Middle frontal gyrus (tissue), 1 donor: ENCODE results near the gene TSPAN1.

Experiments used
- DNase-seq: peaks from one replicate; pipeline ENCODE4 v3.0.0-alpha.2; 2015; ENCODE audit warnings: low spot score; ENCODE audit errors: extremely low spot score

TSPAN1 gene

DNA sequence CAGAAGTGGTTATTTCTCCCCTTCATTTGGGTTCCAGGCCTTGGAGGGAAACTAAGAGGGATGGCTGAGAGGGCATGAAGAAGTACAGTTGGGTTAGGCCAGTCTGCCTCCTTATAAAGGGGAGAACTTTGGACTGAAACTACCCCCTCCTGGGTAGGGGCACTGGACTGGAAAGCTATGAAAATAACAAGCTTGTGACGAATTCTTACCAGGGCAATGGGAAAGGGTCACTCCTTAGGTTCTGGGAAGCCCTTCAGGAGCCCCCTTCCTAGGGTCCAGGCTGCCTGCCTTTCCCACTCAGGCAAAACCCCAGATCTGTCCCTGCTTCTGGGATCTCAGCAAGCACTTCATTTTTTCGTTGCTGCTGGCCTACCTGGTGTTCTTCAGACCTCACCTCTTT lies 11.2 kb downstream of the TSPAN1 start:
- no peak for DNase-seq

DNA sequence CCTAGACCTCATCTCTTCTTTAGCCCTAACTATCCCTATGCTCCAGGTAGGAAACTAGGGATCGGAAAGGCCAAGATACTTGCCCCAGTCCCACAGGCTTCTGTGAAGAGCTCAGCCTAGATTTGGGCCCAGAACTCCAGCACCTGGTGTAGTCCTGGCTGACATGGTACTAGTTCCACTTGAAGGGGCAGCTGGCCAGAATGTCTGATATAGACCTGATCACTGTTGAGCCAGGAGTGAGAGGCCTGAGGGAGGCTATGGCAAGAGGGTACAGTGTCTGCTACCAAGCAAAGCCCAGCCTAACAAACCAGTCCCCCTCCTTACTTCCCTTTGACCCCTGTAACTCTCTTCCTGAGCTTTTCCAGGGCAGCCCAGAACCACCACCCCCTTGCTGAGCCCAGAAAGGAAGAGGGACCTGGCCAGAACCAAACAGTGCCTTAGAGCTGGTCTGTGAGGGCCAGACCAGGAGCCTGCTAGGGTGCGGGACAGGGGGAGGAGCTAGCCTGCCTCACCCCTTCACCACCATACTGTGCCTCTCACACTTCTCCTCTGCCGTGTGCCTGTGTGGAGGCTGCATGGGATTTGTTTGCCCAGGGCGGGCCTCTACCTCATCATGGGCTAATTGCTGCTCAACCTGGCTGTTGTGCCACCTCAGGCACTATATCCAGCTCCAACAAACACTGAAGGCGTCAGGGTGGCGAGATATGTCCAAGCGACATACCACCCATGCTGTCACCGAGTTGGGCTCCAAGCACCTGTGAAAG lies 12.4 kb downstream of the TSPAN1 start:
- DNase-seq: no peak

DNA sequence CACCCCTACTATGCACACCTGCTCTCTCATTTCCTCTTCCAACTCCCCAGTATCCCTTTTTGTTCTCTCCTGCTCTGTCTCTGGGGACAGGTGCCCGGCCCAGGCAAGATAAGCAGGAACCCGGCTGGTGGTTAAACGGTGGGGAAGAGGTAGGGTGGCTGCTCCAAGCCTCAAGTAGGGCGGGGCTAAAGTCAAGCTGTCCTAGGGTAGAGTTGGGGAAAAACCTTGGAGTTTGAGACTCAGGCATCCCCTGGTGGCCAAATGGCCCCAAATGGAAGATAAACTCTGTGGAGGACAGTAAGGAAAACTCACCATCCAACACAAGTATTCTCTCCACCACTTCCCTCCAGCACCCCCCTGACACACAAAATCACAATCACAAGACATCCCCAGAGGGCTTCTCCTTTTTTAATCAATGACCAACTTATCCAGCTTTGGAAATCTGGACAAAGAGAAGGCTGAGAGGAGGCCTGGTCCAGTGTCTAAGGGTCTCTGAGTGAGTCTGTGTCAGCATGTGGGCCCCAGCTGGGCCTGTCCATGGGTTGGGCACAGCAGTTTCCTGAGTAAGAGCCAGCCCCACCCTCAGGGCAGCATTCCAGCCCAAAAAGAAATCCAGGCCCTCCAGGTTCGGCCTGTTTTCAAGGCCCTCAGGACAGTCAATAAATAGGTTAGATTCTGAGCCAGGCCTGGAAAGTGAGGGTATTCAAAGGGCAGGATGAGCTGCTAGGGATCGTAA lies 13.6 kb downstream of the TSPAN1 start:
- no peak for DNase-seq

DNA sequence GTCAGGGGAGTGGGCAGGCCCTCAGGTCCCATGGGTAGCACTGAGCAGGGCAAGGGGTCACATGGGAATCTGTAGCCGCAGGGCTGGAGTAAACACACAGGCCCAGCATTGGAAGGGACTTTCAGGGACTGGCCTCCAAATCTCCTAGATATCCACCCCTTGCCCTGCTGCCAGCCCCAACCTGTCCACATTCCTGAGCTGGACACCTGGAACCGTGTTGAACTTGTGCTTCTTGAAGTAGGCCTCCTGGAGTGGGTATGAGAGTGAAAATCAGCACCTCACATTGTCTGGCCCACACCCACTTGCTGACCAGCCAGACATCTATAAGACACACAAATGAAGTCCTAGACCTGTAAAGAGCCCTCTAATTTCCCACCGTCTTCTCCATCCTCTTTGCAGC lies 15.7 kb downstream of the TSPAN1 start:
- no peak for DNase-seq

DNA sequence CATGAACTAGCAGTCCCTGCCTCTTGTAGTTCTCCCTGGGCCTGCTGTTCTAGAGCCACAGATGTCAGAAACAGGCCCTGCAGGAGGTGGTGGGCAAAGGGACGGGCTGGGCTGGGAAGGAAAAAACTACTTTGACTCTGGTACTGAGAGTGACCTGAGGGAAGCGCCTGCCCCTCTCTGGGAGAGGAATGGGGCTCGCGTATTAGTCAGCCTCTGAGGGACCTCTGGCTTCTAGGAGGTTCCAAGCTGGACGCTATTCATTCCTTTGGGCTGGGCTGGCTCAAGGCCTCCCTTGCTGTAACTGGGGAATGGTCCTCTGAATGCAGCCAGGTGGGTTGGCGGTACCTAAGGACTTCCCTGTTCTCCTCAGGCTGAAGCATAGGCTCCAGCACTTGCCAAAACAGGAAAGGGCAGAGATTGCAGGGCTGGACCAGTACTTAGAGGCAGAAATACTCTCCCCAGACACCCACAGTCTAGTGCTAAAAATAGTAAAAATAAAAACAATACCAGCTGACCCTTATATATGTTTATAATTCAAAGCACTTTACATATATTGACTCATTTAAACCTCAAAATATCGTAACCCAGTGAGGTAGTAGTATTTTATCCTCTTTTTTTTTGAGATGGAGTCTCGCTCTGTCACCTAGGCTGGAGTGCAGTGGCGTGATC lies 16.3 kb downstream of the TSPAN1 start:
- DNase-seq: no peak

DNA sequence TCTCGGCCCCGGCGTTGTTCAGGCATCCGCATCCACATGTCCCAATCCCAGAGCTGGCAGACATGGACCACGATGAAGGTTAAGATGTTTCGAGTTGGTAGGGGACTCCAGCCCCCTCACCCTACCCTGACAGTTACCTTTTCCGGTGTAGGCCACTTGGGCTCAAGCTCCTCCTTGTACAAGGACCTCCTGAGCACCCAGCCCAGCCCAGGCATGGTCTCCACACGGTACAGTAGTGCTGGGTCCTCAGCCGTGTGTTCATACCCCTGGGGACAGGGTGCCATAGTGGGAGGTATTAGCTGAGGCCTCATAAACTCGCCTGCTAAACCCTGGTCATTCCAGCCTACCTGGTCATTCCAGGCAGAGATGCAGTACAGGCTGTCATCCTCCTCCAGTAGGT lies 17.3 kb downstream of the TSPAN1 start:
- DNase-seq: no peak

DNA sequence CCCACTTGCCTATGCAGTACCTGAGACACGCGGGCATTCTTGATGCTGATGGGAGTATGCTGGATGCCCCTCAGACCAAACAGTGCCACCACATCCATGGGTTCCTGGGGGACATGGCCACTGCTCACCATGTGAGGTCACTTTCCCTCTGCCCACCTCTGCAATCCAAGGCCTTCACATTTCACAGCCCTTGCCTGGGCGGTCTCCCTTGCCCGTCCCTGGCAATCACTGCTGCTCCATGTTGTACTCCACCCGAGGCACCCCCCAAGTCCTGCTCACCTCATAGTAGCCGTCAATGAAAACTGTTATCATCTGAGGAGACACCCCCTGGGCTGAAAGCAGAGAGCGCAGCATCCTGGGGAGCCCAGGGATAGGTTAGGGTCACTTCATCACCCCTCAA lies 18.4 kb downstream of the TSPAN1 start:
- DNase-seq: no peak

DNA sequence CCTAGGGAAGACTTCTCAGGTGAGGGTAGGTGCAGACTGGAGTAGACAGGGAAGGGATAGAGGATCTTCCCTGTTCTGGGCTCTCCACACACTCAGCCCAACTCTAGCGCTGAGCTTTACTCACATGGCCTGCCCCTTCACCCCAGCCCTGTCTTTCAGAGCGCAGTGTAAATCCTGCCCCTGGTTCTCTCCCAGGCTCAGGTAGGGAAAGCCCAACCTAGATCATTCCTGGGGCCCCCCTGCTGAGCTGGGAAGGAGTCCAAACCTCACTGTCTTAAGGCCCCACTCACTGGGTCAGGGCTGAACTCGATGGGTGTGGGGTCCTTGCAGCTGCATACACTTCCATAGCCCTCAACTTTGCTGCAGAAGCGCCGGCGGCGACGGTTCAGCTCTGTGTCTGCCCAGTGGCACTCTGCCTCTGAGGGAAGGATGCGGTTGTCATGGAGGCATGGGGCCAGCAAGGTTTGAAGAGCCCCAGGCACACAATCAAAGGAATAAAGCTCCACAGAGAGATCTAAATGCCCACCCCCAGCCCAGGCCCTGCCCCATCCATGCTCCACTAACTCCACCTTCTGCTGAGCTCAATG lies 19.2 kb downstream of the TSPAN1 start:
- DNase-seq: no peak

DNA sequence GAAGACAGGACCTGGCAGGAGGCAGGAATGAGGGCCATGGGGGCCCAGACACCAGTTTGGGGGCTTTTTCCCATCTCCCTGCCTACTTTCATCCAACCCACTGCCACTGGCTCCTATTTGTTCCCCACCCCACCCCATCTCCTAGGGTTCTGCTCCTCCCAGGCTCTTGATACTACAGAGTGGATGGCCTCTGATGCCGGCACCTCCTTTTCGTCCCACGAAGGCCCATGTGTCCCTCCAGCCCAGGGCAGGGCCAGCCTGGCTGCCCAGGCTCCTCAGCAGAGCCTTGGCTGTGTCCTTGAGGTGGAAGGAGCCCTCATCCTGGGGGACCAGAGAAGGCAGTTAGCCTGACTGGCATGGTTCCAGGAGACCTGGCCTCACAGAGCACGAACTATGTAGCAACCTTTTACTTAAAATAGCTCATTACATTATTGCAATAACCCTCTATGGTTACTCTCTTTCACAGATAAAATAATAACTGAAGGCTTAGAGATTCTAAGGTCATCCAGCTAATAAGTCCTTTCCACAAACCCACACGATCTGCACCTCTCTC lies 19.8 kb downstream of the TSPAN1 start:
- no peak for DNase-seq

DNA sequence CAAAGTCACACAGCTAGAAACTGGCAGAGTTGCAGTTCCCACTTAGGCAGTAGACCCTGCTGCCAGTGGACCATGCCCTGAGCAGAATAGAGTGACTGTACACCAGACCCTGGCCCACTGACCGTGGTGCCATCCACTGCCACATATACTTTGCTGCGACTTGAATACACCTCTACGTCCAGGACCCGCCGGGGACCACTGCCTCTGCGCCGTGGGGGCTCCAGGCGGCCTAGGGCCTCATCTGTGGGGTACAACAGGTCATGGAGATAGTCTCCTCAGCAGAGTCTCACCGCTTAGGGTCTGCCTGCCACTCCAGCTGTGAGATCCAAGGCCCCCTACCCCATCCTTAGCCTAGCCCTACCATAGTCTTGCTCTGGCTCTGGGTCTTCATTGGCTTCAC lies 21.7 kb downstream of the TSPAN1 start:
- no peak for DNase-seq

DNA sequence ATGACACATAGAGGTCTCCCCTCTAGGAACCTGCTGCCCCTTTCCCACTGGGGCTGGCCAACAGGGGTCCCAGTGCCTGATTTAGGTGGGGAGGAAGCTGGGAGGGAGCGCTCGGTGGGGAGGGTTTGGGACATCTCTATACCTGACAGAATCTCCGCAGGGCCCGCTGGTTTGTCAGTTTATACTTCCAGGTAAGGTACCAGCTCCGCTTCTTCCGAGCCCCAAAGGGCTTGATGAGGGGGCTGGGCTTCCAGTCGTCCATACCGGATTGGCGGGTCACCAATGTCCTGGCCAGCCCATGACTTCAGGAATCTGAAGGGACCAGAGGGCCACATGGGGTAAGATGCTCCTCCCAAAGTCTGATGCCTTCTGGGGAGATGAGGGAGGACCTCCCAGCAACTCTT lies 22.7 kb downstream of the TSPAN1 start:
- DNase-seq: no peak

DNA sequence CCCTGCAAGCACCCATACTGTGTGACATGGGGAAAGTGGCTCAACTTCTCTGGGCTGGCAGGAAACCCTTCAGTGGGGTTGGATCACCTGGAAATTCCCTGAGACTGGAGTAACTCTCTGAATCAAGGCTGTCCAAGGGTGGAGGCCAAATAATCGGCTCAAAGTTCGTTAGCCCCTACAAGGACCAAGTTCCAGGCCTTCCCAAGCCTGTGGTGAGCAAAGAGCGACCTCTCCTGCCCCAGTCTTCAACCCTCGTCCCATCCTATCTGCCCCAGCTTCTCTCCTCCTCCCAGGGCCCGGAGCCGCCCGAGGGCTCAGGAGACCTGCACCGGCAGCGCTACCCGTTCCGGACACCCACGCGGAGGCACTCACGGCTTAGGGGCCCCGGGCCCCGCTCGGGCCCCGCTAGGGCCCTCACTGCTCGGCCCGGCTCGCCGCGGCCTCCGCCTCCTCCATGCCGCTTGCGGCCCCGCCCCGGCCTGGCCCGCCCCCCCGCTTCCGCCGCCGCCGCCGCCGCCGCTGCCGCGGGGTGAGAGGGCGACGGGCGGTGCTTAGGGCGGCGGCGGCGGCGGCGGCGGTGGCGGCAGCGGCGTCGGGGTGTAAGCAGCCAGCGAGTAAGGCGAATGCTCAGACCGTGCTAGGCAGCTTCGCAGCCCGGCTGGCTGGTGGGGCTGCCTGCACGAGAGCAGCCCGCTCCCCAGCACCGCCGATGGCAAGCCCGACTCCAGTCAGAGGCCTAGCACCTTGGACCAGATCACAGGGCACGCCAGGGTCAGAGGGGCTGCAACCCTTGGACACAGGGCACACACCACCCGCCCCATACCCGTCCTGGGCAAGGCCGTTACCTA lies 23.3 kb downstream of the TSPAN1 start, which contains the start of gene POMGNT1:
TSS of gene POMGNT1 (minus strand) at position 471 of the 848 bp plus-strand sequence. CDS start 613 bp downstream, outside the sequence.
- DNase-seq: peak; percentile 36

DNA sequence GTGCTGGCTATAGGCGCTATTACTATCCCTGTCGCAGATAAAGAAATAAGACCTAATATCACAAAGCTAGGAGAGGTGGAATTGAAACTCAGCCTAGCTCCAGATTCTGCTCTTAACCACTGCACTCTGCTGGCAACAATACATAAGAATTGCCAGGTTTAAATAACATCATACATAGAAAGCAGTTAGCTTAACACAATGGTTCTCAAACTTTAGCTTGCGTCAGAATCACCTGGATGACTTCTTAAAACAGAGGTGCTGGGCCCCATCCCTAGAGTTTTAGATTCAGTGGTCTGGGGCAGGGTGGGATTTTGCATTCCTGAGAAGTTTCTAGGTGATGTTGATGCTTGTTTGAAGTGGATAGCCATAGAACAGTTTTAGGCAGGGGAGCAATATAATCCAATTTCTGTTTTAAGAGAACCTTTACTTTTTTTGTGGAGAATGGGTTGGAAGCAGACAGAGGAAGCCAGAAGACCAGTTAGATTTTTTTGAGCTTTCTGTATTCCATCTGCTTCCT lies 24.4 kb downstream of the TSPAN1 start:
- DNase-seq: no peak

DNA sequence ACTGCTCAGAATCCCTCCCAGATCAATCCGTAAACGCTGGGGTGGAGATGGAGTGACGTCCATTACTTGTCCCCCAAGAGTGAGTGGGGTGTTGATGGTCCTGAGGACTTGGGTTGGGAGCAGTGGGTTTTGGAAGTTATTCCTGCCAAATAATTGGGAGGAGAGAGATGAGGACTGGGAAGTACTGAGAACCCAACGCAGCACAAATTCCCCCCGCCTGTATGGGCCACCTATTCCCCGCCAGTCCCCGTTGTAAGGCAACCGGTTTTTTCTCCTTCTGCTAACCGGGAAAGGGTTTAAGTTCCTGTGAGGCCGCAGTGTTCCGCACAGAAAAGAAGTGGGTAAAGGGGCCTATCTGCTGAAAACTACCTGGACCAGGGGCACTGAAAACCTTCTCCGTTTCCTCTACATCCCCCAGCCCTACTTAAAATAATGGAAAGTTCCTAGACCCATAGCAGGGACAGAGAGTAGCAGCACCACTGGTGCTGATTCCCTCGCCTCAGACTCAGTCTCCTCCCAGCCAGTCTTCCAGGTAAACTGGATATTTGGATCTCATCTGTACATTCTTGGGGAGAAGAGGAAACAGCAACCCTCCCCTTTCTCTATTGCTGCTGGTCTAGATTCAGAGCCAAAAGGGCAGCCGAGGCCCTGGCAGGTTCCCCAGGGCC lies 29.0 kb downstream of the TSPAN1 start:
- DNase-seq: no peak

DNA sequence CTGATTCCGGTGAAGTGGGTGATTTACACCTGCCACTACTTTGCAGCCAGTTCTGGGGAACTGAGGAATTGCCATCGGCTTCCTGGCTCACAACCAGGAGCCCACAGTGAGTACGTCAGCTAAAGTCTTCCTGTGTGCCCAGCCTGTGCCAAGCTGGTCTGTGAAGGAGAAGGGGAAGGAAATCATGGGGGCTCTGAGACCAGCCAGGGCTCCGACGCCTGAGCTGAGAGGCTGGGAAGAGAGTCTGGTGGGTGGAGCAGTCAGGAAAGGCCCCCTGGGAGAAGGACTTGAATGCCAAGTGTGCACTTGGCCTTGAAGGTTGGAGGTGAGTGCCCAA lies 29.5 kb downstream of the TSPAN1 start:
- no peak for DNase-seq

DNA sequence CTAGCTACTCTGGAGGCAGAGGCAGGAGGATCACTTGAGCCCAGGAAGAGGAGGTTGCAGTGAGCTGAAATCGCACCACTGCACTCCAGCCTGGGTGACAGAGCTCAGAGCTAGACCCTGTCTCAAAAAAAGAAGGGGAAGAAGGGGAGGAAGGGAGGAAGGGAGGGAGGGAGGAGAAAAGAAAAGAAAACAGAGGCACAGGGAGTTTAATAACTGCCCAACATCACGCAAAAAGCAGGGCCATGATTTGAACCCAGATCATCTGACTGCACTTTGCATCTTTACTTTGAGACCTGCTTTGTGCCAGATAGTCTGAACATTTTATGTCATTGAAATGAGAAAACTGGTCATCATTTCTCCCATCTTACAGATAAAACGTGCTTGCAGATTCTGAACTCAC lies 30.3 kb downstream of the TSPAN1 start:
- DNase-seq: no peak

DNA sequence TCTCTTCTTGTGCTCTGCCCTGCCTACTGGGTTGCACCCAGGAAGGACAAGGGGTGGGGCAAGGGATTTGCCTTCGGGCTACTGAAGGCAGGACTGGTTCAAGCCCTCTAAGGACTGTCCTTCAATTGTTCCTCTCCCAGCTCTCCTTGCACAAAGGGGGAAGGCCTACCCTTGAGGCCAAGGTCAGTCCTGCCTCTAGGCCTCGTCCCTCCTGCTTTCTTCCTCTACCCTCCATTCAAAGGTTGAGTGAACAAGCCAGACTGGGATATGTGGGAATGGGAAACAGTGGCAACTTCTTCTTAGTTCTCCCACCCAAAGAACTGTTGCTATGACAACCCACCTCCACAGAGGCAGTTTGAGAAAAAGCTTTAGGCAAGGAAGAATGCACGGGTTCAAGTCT lies 30.9 kb downstream of the TSPAN1 start:
- DNase-seq: no peak

DNA sequence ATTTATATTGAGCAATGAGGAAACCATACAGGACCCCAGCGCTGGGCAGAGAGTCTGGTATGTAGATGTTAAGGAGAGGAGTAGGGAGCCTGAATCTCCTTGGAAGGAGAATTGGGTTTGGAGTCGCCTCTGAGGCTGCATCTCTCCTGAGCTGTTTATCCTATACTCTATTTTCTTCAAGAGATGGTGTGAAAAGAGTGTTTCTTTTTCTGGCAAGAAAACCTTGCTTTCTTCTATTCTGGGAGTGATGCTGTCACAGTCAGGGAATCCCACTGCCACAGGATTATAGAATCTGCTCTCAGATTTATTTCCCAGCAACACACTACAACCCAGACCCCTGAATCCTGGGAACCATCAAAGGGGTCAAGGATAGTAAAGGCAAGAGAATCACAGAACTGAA lies 31.5 kb downstream of the TSPAN1 start:
- DNase-seq: no peak

DNA sequence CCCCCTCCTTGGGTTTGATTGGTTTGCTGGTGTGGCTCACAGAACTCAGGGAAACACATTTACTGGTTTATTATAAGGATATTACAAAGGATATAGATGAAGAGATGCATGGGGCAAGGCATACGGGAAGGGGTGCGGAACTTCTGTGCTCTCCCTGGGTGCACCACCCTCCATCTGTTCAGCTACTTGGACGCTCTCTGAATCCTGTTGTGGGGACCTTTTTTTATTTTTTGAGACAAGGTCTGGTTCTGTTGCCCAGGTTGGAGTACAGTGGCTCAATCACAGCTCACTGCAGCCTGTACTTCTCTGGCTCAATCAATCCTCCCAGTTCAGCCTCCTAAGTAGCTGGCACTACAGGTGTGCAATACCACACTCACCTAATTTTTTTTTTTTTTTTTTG lies 35.7 kb downstream of the TSPAN1 start:
- no peak for DNase-seq

DNA sequence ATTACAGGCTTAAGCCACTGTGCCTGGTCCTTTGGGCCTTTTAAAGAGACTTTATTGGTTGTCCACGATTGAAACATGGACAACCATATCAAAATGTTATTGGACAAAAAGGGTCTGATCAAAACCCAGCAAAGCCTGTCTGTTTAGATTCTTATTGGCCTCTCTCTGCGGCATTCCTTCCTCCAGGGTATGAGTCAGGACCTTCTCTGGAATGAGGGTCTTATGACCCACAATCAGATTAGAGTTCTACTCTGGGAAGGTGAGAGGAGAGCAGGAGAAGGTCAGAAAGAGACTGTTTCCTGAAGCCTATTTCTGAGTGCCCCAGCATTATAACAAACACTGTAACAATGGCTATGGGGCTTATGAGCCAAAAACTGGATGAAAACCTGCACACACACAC lies 36.2 kb downstream of the TSPAN1 start:
- no peak for DNase-seq
